Amygdala (tissue), 56 donors: Measurements from ENCODE around the gene AP1S1.
A peak's percentile ranks its signal among the peaks of the same experiment; 100 is the strongest.
"Not testable (repeated sequence)": the region's sequence is repeated elsewhere in the genome, so short reads cannot be mapped to it uniquely, and the experiment has no call there.

Experiments used
- DNase-seq, 56 donors: peaks; one replicate each; lab custom pipeline; 2025; lab: John Stamatoyannopoulos, UW

Gene AP1S1

GRCh38 chr7:101153969-101154692, at the start of gene AP1S1:
Gene AP1S1 (plus strand): TSS chr7:101154476. CDS start chr7:101154515, 39 bp downstream.
- DNase-seq, result peak; percentile 31 to 96 (median 87)

GRCh38 chr7:101104799-101105198, 49.5 kb upstream of the AP1S1 start:
- no peak for DNase-seq

- not testable (repeated sequence) for DNase-seq
Measured at GRCh38 chr7:101105248-101105647, 49.0 kb upstream of the AP1S1 start.

GRCh38 chr7:101106386-101106785, 47.9 kb upstream of the AP1S1 start:
- DNase-seq, result no peak

GRCh38 chr7:101108330-101108857, 45.9 kb upstream of the AP1S1 start:
- DNase-seq, result peak in 26 of 56 donors; percentile 1 to 49 (median 18)

GRCh38 chr7:101108961-101109360, 45.3 kb upstream of the AP1S1 start:
- no peak for DNase-seq

GRCh38 chr7:101109368-101109767, 44.9 kb upstream of the AP1S1 start:
- no peak for DNase-seq

- no peak for DNase-seq
Measured at GRCh38 chr7:101111261-101111660, 43.0 kb upstream of the AP1S1 start.

GRCh38 chr7:101112233-101112632, 42.0 kb upstream of the AP1S1 start:
- peak in 4 of 56 donors; percentile 3 to 43 (median 14) for DNase-seq

- DNase-seq, result not testable (repeated sequence)
Measured at GRCh38 chr7:101113140-101113539, 41.1 kb upstream of the AP1S1 start.

GRCh38 chr7:101113836-101114235, 40.4 kb upstream of the AP1S1 start:
- DNase-seq, result no peak

- no peak for DNase-seq
Measured at GRCh38 chr7:101114492-101114891, 39.8 kb upstream of the AP1S1 start.

GRCh38 chr7:101115215-101115614, 39.1 kb upstream of the AP1S1 start:
- no peak for DNase-seq

- DNase-seq, result no peak
Measured at GRCh38 chr7:101116898-101117297, 37.4 kb upstream of the AP1S1 start.

GRCh38 chr7:101118856-101119255, 35.4 kb upstream of the AP1S1 start:
- no peak for DNase-seq

GRCh38 chr7:101119876-101120275, 34.4 kb upstream of the AP1S1 start:
- DNase-seq, result peak in 1 of 56 donors; percentile 6

- DNase-seq, result no peak
Measured at GRCh38 chr7:101120315-101120714, 34.0 kb upstream of the AP1S1 start.

- DNase-seq, result not testable (repeated sequence)
Measured at GRCh38 chr7:101121631-101121990, 32.7 kb upstream of the AP1S1 start.

GRCh38 chr7:101121991-101122932, 32.0 kb upstream of the AP1S1 start:
- peak in 19 of 56 donors; percentile 5 to 63 (median 14) for DNase-seq

- no peak for DNase-seq
Measured at GRCh38 chr7:101122933-101123702, 31.2 kb upstream of the AP1S1 start.

- DNase-seq, result no peak
Measured at GRCh38 chr7:101123703-101124068, 30.6 kb upstream of the AP1S1 start.
